Measurements from ENCODE around the gene ORM2. TPM values are rescaled to one million over a fixed set of nuclear protein-coding genes. Genes with fewer than 3 reads are reported as not detected.

Gene ORM2
- total and polyA plus RNA-seq, 8 donors, result 1.2 to 17.1 (median 3.4) TPM; not detected in 4

GRCh38 chr9:114369216-114370130, 39.8 kb downstream of the ORM2 start:
- no peak for TF ChIP-seq EP300 (IDR thresholded peaks at IDR 0.05)
- Histone ChIP-seq H3K27ac (peak overlapping the region in 3 of 5 donors; percentile 63 to 83 (median 82)), H3K9me3 (no peaks in the 10 kb centered on the region), H3K4me3 (no peak overlapping the region), H3K36me3 (peaks cover 29 to 98% (median 82%) of the 10 kb centered on the region in 4 donors), H3K27me3 (no peaks in the 10 kb centered on the region), H3K4me1 (peaks cover 21 to 92% (median 39%) of the 10 kb centered on the region in 4 donors)
- WGBS, 5 donors, result 88 to 96% (median 93%) methylated on average over 9 of the region's 9 CpGs
- intact Hi-C loops (cut with DNase I; ENCODE audit: low total_unique reads), result no loop called here
- DNase-seq, result no peak

DNA sequence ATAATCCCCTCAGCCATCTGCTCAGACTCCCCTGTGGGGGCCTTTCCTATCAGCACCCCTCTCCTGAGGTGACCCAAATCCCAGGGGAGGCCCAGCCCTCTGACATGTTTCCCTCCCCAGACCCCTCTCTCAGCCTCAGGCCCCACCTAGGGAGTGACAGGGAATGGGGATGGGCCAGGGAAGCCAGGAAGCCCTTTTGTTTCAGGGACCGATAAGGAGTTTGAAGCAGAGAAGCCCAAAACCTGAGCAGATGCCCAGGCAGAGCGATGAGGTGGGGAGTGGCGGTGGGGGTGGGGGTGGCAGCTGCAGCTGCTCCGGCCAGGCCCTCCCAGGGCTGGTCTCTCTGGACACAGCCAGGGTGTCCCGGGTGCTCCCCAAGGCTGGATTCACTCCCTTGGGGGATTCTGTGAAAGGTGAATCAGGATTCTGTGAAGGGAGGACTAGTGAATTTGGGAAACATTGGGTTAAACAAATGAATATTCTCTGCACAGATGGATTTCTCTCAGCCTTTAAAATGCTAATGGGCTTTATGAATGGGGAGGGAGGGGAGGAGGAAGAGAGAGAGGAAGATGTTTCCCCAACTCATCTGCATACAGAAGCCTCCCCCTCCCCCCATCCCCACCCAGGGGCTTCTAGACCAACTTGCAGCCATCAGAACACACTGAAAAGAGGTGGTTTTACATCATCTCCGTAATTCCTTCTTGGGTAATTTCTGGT, 40.7 kb downstream of the ORM2 start:
- 73 to 80% (median 79%) methylated on average over 6 of the region's 6 CpGs for WGBS, 5 donors
- no peaks in the 10 kb centered on the region for H3K9me3 ChIP-seq
- H3K36me3 ChIP-seq, result peaks cover 27 to 98% (median 83%) of the 10 kb centered on the region in 4 donors
- H3K4me1 ChIP-seq, result peaks cover 21 to 96% (median 39%) of the 10 kb centered on the region in 4 donors
- H3K27me3 ChIP-seq, result no peaks in the 10 kb centered on the region
- H3K4me3 ChIP-seq, result no peak overlapping the region
- no peak for DNase-seq
- H3K27ac ChIP-seq, result peak overlapping the region in 4 of 5 donors; percentile 63 to 83 (median 76)
- TF ChIP-seq POLR2A (IDR thresholded peaks at IDR 0.05) (no peak), EP300 (IDR thresholded peaks at IDR 0.05) (no peak), POLR2AphosphoS5 (IDR thresholded peaks at IDR 0.05) (no peak), CTCF (IDR thresholded peaks at IDR 0.05) (no peak)
- intact Hi-C loops (cut with DNase I; ENCODE audit: low total_unique reads), result no loop called here

- 65 to 86% (median 80%) methylated on average over 4 of the region's 4 CpGs for WGBS, 5 donors
- Histone ChIP-seq H3K36me3 (peaks cover 27 to 97% (median 84%) of the 10 kb centered on the region in 4 donors), H3K9me3 (no peaks in the 10 kb centered on the region), H3K4me3 (no peak overlapping the region), H3K4me1 (peaks cover 21 to 98% (median 39%) of the 10 kb centered on the region in 4 donors), H3K27me3 (no peaks in the 10 kb centered on the region), H3K27ac (peak overlapping the region in 4 of 5 donors; percentile 63 to 83 (median 76))
- TF ChIP-seq EP300 (IDR thresholded peaks at IDR 0.05), result no peak
- TF ChIP-seq POLR2AphosphoS5 (IDR thresholded peaks at IDR 0.05), result no peak
- TF ChIP-seq CTCF (IDR thresholded peaks at IDR 0.05), result no peak
- TF ChIP-seq POLR2A (IDR thresholded peaks at IDR 0.05), result no peak
- peak in 1 of 2 donors; percentile 46 for DNase-seq
- intact Hi-C loops (cut with DNase I; ENCODE audit: low total_unique reads), result no loop called here
Observed at GRCh38 chr9:114370968-114371320, 41.3 kb downstream of the ORM2 start.

GRCh38 chr9:114371343-114371944, 41.8 kb downstream of the ORM2 start:
- TF ChIP-seq POLR2A (IDR thresholded peaks at IDR 0.05) (no peak), EP300 (IDR thresholded peaks at IDR 0.05) (no peak), POLR2AphosphoS5 (IDR thresholded peaks at IDR 0.05) (no peak), CTCF (IDR thresholded peaks at IDR 0.05) (no peak)
- WGBS, 5 donors, result 65 to 80% (median 77%) methylated on average over 7 of the region's 7 CpGs
- peak overlapping the region in 4 of 5 donors; percentile 63 to 83 (median 76) for H3K27ac ChIP-seq
- H3K4me1 ChIP-seq, result peaks cover 21 to 98% (median 36%) of the 10 kb centered on the region in 4 donors
- H3K36me3 ChIP-seq, result peaks cover 28 to 95% (median 85%) of the 10 kb centered on the region in 4 donors
- H3K9me3 ChIP-seq, result no peaks in the 10 kb centered on the region
- H3K4me3 ChIP-seq, result no peak overlapping the region
- intact Hi-C loops (cut with DNase I; ENCODE audit: low total_unique reads), result no loop called here
- H3K27me3 ChIP-seq, result no peaks in the 10 kb centered on the region
- no peak for DNase-seq

Data from stomach (tissue), 9 donors.